ENCODE data around the gene PRIMPOL.
"Not testable (repeated sequence)": the region's sequence is repeated elsewhere in the genome, so short reads cannot be mapped to it uniquely, and the experiment has no call there.

The PRIMPOL gene

GRCh38 chr4:184728858-184729257 is 79.3 kb downstream of the PRIMPOL start:
- no peak overlapping the region for H3K4me3 Mint-ChIP-seq
- DNase-seq (ENCODE audit: low spot score) = no peak
- H3K36me3 Mint-ChIP-seq (ENCODE audit: low read depth) = peaks cover 55% of the 10 kb centered on the region
- no peak overlapping the region for H3K27ac Mint-ChIP-seq
- no peaks in the 10 kb centered on the region for H3K27me3 Mint-ChIP-seq (ENCODE audit: low read depth)
- H3K4me1 Mint-ChIP-seq (ENCODE audit: low read depth) = peaks cover 46% of the 10 kb centered on the region
- no peaks in the 10 kb centered on the region for H3K9me3 Mint-ChIP-seq

GRCh38 chr4:184729946-184730345 is 80.4 kb downstream of the PRIMPOL start:
- Mint-ChIP-seq H3K36me3 (ENCODE audit: low read depth) (peaks cover 50% of the 10 kb centered on the region), H3K27ac (no peak overlapping the region), H3K27me3 (ENCODE audit: low read depth) (no peaks in the 10 kb centered on the region), H3K9me3 (no peaks in the 10 kb centered on the region), H3K4me3 (no peak overlapping the region), H3K4me1 (ENCODE audit: low read depth) (peaks cover 49% of the 10 kb centered on the region)
- DNase-seq (ENCODE audit: low spot score) = no peak

GRCh38 chr4:184731056-184731455 is 81.5 kb downstream of the PRIMPOL start:
- Mint-ChIP-seq H3K27ac (peak overlapping the region; percentile 21), H3K4me3 (peak overlapping the region; percentile 37), H3K4me1 (ENCODE audit: low read depth) (peaks cover 48% of the 10 kb centered on the region)

GRCh38 chr4:184732126-184732525 is 82.6 kb downstream of the PRIMPOL start:
- Mint-ChIP-seq H3K36me3 (ENCODE audit: low read depth) (peaks cover 39% of the 10 kb centered on the region), H3K4me1 (ENCODE audit: low read depth) (peaks cover 43% of the 10 kb centered on the region), H3K27me3 (ENCODE audit: low read depth) (no peaks in the 10 kb centered on the region), H3K27ac (peak overlapping the region; percentile 96), H3K9me3 (no peaks in the 10 kb centered on the region), H3K4me3 (peak overlapping the region; percentile 99)
- no peak for DNase-seq (ENCODE audit: low spot score)

More at GRCh38 chr4:184731056-184731455, 81.5 kb downstream of the PRIMPOL start:
- no peaks in the 10 kb centered on the region for H3K9me3 Mint-ChIP-seq
- no peaks in the 10 kb centered on the region for H3K27me3 Mint-ChIP-seq (ENCODE audit: low read depth)
- no peak for DNase-seq (ENCODE audit: low spot score)
- H3K36me3 Mint-ChIP-seq (ENCODE audit: low read depth) = peaks cover 46% of the 10 kb centered on the region

GRCh38 chr4:184733654-184734524 is 84.4 kb downstream of the PRIMPOL start, which contains the start of gene CENPU:
Gene CENPU (minus strand): TSS chr4:184734096. CDS start chr4:184734062, 34 bp downstream.
- peak within 1 kb of the TSS; percentile 96 for H3K27ac Mint-ChIP-seq
- H3K9me3 Mint-ChIP-seq = no peaks in the 10 kb centered on the region
- peaks cover 26% of the 10 kb centered on the region for H3K36me3 Mint-ChIP-seq (ENCODE audit: low read depth)
- H3K4me1 Mint-ChIP-seq (ENCODE audit: low read depth) = peaks cover 37% of the 10 kb centered on the region
- DNase-seq (ENCODE audit: low spot score) = peak; percentile 96
- no peaks in the 10 kb centered on the region for H3K27me3 Mint-ChIP-seq (ENCODE audit: low read depth)
- peak within 1 kb of the TSS; percentile 99 for H3K4me3 Mint-ChIP-seq

- no peak for DNase-seq (ENCODE audit: low spot score)
- Mint-ChIP-seq H3K4me1 (ENCODE audit: low read depth) (peaks cover 35% of the 10 kb centered on the region), H3K4me3 (peak overlapping the region; percentile 99), H3K27me3 (ENCODE audit: low read depth) (no peaks in the 10 kb centered on the region), H3K9me3 (no peaks in the 10 kb centered on the region), H3K27ac (peak overlapping the region; percentile 96), H3K36me3 (ENCODE audit: low read depth) (peaks cover 22% of the 10 kb centered on the region)
These were observed 85.2 kb downstream of the PRIMPOL start for GRCh38 chr4:184734758-184735157.

- not testable (repeated sequence) for H3K4me3 Mint-ChIP-seq; DNase-seq (ENCODE audit: low spot score); H3K27me3 Mint-ChIP-seq (ENCODE audit: low read depth); H3K9me3 Mint-ChIP-seq; H3K36me3 Mint-ChIP-seq (ENCODE audit: low read depth)
- peak overlapping the region; percentile 3 for H3K27ac Mint-ChIP-seq
- peaks cover 12% of the 10 kb centered on the region for H3K4me1 Mint-ChIP-seq (ENCODE audit: low read depth)
These were observed 90.0 kb downstream of the PRIMPOL start for GRCh38 chr4:184739575-184739974.

GRCh38 chr4:184740980-184741391 is 91.4 kb downstream of the PRIMPOL start:
- Mint-ChIP-seq H3K9me3 (no peaks in the 10 kb centered on the region), H3K4me1 (ENCODE audit: low read depth) (peaks cover 13% of the 10 kb centered on the region), H3K36me3 (ENCODE audit: low read depth) (no peaks in the 10 kb centered on the region), H3K4me3 (no peak overlapping the region), H3K27ac (no peak overlapping the region), H3K27me3 (ENCODE audit: low read depth) (no peaks in the 10 kb centered on the region)
- no peak for DNase-seq (ENCODE audit: low spot score)

GRCh38 chr4:184741651-184742050 is 92.1 kb downstream of the PRIMPOL start:
- not testable (repeated sequence) for H3K36me3 Mint-ChIP-seq (ENCODE audit: low read depth); H3K27ac Mint-ChIP-seq; DNase-seq (ENCODE audit: low spot score); H3K4me3 Mint-ChIP-seq; H3K27me3 Mint-ChIP-seq (ENCODE audit: low read depth); H3K9me3 Mint-ChIP-seq
- H3K4me1 Mint-ChIP-seq (ENCODE audit: low read depth) = peaks cover 20% of the 10 kb centered on the region

- Mint-ChIP-seq H3K27ac (no peak overlapping the region), H3K4me3 (no peak overlapping the region), H3K27me3 (ENCODE audit: low read depth) (no peaks in the 10 kb centered on the region)
These were observed 94.1 kb downstream of the PRIMPOL start for GRCh38 chr4:184743650-184744049.

GRCh38 chr4:184744236-184744635 is 94.7 kb downstream of the PRIMPOL start:
- DNase-seq (ENCODE audit: low spot score) = no peak

More at GRCh38 chr4:184743650-184744049, 94.1 kb downstream of the PRIMPOL start:
- peaks cover 21% of the 10 kb centered on the region for H3K4me1 Mint-ChIP-seq (ENCODE audit: low read depth)
- DNase-seq (ENCODE audit: low spot score) = no peak
- no peaks in the 10 kb centered on the region for H3K36me3 Mint-ChIP-seq (ENCODE audit: low read depth)
- H3K9me3 Mint-ChIP-seq = no peaks in the 10 kb centered on the region

More at GRCh38 chr4:184744236-184744635, 94.7 kb downstream of the PRIMPOL start:
- H3K36me3 Mint-ChIP-seq (ENCODE audit: low read depth) = no peaks in the 10 kb centered on the region
- no peaks in the 10 kb centered on the region for H3K9me3 Mint-ChIP-seq
- H3K4me1 Mint-ChIP-seq (ENCODE audit: low read depth) = peaks cover 21% of the 10 kb centered on the region
- no peak overlapping the region for H3K27ac Mint-ChIP-seq
- H3K4me3 Mint-ChIP-seq = no peak overlapping the region
- no peaks in the 10 kb centered on the region for H3K27me3 Mint-ChIP-seq (ENCODE audit: low read depth)

Data from T-helper 2 cell treated with Interferon-gamma antibody and Interleukin-4, amounts not matched to agents 5 μg/mL and 100 μg/mL, for 36 hours (primary cell).